Ishikawa (cell line): ENCODE measurements around the gene RNF220.
A peak's percentile ranks its signal among the peaks of the same experiment; 100 is the strongest.

Experiments used
- CEBPB ChIP-seq: IDR thresholded peaks from 2 replicates; pipeline ENCODE4 v1.6.1; 2012
- CREB1 ChIP-seq: IDR thresholded peaks from 2 replicates; pipeline ENCODE4 v1.6.1; 2012; ENCODE audit warnings: low read depth
- EGR1 ChIP-seq: IDR thresholded peaks from 2 replicates; pipeline ENCODE4 v1.6.1; 2012
- EP300 ChIP-seq: IDR thresholded peaks from 2 replicates; pipeline ENCODE4 v1.6.1; 2012; ENCODE audit warnings: borderline replicate concordance
- FOXM1 ChIP-seq: IDR thresholded peaks from 2 replicates; pipeline ENCODE4 v1.6.1; 2012; ENCODE audit warnings: low read depth, borderline replicate concordance
- NFIC ChIP-seq: IDR thresholded peaks from 2 replicates; pipeline ENCODE4 v1.6.1; 2012
- RAD21 ChIP-seq: IDR thresholded peaks from 2 replicates; pipeline ENCODE4 v1.6.1; 2012; ENCODE audit warnings: low read depth
- TAF1 ChIP-seq: IDR thresholded peaks from 2 replicates; pipeline ENCODE4 v1.6.1; 2012; ENCODE audit warnings: low read depth, mild to moderate bottlenecking
- TCF12 ChIP-seq: IDR thresholded peaks from 2 replicates; pipeline ENCODE4 v1.6.1; 2012; ENCODE audit warnings: low read depth
- TEAD4 ChIP-seq: IDR thresholded peaks from 2 replicates; pipeline ENCODE4 v1.6.1; 2012
- YY1 ChIP-seq: IDR thresholded peaks from 2 replicates; pipeline ENCODE4 v1.6.1; 2012; ENCODE audit warnings: low read depth
- TF ChIP-seq, protein P1 (sequence below): IDR thresholded peaks from 2 replicates; pipeline ENCODE4 v1.6.1; 2012
- TF ChIP-seq, protein P2 (sequence below): IDR thresholded peaks from 2 replicates; pipeline ENCODE4 v1.6.1; 2012
- TF ChIP-seq, protein P3 (sequence below): IDR thresholded peaks from 2 replicates; pipeline ENCODE4 v1.6.1; 2012; ENCODE audit warnings: low read depth, mild to moderate bottlenecking

DNA sequence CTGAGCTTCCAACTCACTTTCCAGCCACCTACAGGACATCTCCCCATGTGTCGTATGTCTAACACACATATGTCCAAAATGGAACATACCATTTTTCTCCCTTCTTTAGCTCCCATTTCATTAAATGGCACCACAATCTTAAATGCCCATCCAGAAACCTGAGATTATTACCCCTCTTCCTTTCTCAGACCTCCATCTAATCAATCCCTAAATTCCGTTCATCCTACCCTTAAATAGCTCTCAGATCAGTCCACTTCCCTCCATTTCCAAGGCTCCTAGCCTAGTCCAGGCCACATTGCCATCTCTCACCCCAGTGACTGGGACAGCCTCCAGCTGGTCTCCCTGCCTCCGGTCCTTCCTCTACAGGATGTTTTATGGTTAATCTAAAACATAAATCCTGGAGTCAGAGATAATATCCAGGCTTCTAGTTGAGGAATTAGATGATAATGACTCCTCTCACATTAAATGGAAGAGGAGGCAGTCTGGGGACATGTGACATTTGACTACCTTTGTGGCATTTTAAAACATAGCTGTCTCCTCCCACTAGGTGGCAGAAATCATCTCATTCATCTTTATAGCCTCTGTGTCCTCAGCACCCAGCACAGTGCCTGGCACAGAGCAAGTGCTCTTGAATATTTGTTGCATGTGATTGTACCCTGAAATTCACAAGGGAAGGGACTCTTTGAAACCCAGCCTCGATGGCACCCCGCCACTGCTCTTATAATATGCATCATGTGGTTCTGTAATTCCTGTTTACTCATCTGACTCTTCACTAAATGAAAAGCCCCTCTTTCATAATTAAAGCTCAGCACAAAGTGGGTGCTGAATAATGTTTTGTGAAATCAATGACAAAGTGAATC lies 166.9 kb downstream of the RNF220 start:
- no peak for TF ChIP-seq YY1
- TF ChIP-seq, protein P1, sequence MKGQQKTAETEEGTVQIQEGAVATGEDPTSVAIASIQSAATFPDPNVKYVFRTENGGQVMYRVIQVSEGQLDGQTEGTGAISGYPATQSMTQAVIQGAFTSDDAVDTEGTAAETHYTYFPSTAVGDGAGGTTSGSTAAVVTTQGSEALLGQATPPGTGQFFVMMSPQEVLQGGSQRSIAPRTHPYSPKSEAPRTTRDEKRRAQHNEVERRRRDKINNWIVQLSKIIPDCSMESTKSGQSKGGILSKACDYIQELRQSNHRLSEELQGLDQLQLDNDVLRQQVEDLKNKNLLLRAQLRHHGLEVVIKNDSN, result peak; percentile 52; the same call in 1 of the 2 replicates
- TF ChIP-seq EP300, result no peak
- TF ChIP-seq CEBPB, result no peak
- no peak for TF ChIP-seq TAF1
- TF ChIP-seq, protein P2, sequence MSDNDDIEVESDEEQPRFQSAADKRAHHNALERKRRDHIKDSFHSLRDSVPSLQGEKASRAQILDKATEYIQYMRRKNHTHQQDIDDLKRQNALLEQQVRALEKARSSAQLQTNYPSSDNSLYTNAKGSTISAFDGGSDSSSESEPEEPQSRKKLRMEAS, result no peak
- TF ChIP-seq, protein P3, sequence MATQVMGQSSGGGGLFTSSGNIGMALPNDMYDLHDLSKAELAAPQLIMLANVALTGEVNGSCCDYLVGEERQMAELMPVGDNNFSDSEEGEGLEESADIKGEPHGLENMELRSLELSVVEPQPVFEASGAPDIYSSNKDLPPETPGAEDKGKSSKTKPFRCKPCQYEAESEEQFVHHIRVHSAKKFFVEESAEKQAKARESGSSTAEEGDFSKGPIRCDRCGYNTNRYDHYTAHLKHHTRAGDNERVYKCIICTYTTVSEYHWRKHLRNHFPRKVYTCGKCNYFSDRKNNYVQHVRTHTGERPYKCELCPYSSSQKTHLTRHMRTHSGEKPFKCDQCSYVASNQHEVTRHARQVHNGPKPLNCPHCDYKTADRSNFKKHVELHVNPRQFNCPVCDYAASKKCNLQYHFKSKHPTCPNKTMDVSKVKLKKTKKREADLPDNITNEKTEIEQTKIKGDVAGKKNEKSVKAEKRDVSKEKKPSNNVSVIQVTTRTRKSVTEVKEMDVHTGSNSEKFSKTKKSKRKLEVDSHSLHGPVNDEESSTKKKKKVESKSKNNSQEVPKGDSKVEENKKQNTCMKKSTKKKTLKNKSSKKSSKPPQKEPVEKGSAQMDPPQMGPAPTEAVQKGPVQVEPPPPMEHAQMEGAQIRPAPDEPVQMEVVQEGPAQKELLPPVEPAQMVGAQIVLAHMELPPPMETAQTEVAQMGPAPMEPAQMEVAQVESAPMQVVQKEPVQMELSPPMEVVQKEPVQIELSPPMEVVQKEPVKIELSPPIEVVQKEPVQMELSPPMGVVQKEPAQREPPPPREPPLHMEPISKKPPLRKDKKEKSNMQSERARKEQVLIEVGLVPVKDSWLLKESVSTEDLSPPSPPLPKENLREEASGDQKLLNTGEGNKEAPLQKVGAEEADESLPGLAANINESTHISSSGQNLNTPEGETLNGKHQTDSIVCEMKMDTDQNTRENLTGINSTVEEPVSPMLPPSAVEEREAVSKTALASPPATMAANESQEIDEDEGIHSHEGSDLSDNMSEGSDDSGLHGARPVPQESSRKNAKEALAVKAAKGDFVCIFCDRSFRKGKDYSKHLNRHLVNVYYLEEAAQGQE, result no peak
- TF ChIP-seq FOXM1, result no peak
- no peak for TF ChIP-seq CREB1
- TF ChIP-seq TEAD4, result no peak
- no peak for TF ChIP-seq EGR1
- no peak for TF ChIP-seq NFIC
- TF ChIP-seq TCF12, result no peak
- peak; percentile 45; the same call in 1 of the 2 replicates for TF ChIP-seq RAD21
